H9 (cell line): ENCODE data around the gene B3GNT9. TPM values are rescaled to one million over a fixed set of nuclear protein-coding genes. Genes with fewer than 3 reads are reported as not detected.

Source experiments
- DNase-seq: peaks from one replicate; pipeline ENCODE4 v3.0.0-alpha.2; 2017
- H2AFZ ChIP-seq: one replicate; pipeline ENCODE4 v1.6.1; 2013; ENCODE audit warnings: mild to moderate bottlenecking, low read length, control low read depth, moderate library complexity
- H2AK5ac ChIP-seq: 2 replicates; pipeline ENCODE4 v1.6.1; 2013; ENCODE audit warnings: low read length, control low read depth, mixed read lengths; ENCODE audit not compliant: insufficient read length
- H2BK120ac ChIP-seq: one replicate; pipeline ENCODE4 v1.6.1; 2013; ENCODE audit warnings: low read depth, mild to moderate bottlenecking, low read length, control low read depth, inconsistent platforms; ENCODE audit not compliant: poor library complexity, severe bottlenecking
- H2BK12ac ChIP-seq: 2 replicates; pipeline ENCODE4 v1.6.1; 2013; ENCODE audit warnings: low read length, control low read depth, mixed read lengths, low read depth; ENCODE audit not compliant: insufficient read length
- H2BK15ac ChIP-seq: 2 replicates; pipeline ENCODE4 v1.6.1; 2013; ENCODE audit warnings: low read depth, low read length, control low read depth
- H2BK20ac ChIP-seq: one replicate; pipeline ENCODE4 v1.6.1; 2013; ENCODE audit warnings: low read depth, mild to moderate bottlenecking, low read length, control low read depth, inconsistent platforms; ENCODE audit not compliant: poor library complexity, severe bottlenecking
- H2BK5ac ChIP-seq: 2 replicates; pipeline ENCODE4 v1.6.1; 2013; ENCODE audit warnings: low read length, control low read depth, mixed read lengths; ENCODE audit not compliant: insufficient read length
- H3K14ac ChIP-seq: 2 replicates; pipeline ENCODE4 v1.6.1; 2013; ENCODE audit warnings: low read length, control low read depth; ENCODE audit not compliant: insufficient read depth
- H3K18ac ChIP-seq: 2 replicates; pipeline ENCODE4 v1.6.1; 2013; ENCODE audit warnings: low read depth, mild to moderate bottlenecking, mixed read lengths, low read length, control low read depth; ENCODE audit not compliant: insufficient read length
- H3K23ac ChIP-seq: 2 replicates; pipeline ENCODE4 v1.6.1; 2013; ENCODE audit warnings: low read length, control low read depth, mixed read lengths, low read depth; ENCODE audit not compliant: insufficient read length
- H3K23me2 ChIP-seq: 2 replicates; pipeline ENCODE4 v1.6.1; 2013; ENCODE audit warnings: low read depth, mild to moderate bottlenecking, mixed read lengths, low read length, control low read depth; ENCODE audit not compliant: insufficient read length, poor library complexity, severe bottlenecking
- H3K27ac ChIP-seq: 2 replicates; pipeline ENCODE4 v1.5.1; 2013; ENCODE audit warnings: low read length, control low read depth, mixed read lengths, low read depth; ENCODE audit not compliant: insufficient read length
- H3K27me3 ChIP-seq: 2 replicates; pipeline ENCODE4 v1.6.1; 2013; ENCODE audit warnings: low read length, control low read depth, inconsistent platforms; ENCODE audit not compliant: insufficient read depth
- H3K4ac ChIP-seq: 2 replicates; pipeline ENCODE4 v1.6.1; 2013; ENCODE audit warnings: low read depth, mild to moderate bottlenecking, control low read depth, inconsistent platforms, low read length, moderate library complexity
- H3K4me1 ChIP-seq: 2 replicates; pipeline ENCODE4 v1.6.1; 2013; ENCODE audit warnings: low read length, control low read depth, inconsistent platforms; ENCODE audit not compliant: insufficient read depth
- H3K4me2 ChIP-seq: 2 replicates; pipeline ENCODE4 v1.6.1; 2013; ENCODE audit warnings: low read length, control low read depth, mixed read lengths; ENCODE audit not compliant: insufficient read length, insufficient read depth
- H3K56ac ChIP-seq: 2 replicates; pipeline ENCODE4 v1.6.1; 2013; ENCODE audit warnings: low read depth, mild to moderate bottlenecking, mixed read lengths, low read length, control low read depth; ENCODE audit not compliant: insufficient read length
- H3K79me1 ChIP-seq: 2 replicates; pipeline ENCODE4 v1.6.1; 2013; ENCODE audit warnings: low read depth, mild to moderate bottlenecking, moderate library complexity, low read length, control low read depth, inconsistent platforms; ENCODE audit not compliant: insufficient read depth, poor library complexity, severe bottlenecking
- H3K79me2 ChIP-seq: 2 replicates; pipeline ENCODE4 v1.6.1; 2013; ENCODE audit warnings: low read length, control low read depth, inconsistent platforms; ENCODE audit not compliant: insufficient read depth
- H3K9ac ChIP-seq: 2 replicates; pipeline ENCODE4 v1.6.1; 2013; ENCODE audit warnings: low read length, control low read depth, mixed read lengths; ENCODE audit not compliant: insufficient read length; ENCODE audit errors: extremely low read depth
- H3K9me3 ChIP-seq: one replicate; pipeline ENCODE4 v1.6.1; 2013; ENCODE audit warnings: low read depth, low read length, inconsistent platforms; ENCODE audit not compliant: control insufficient read depth
- H3T11ph ChIP-seq: one replicate; pipeline ENCODE4 v1.6.1; 2013; ENCODE audit warnings: mild to moderate bottlenecking, low read length, control low read depth, inconsistent platforms
- H4K20me1 ChIP-seq: one replicate; pipeline ENCODE4 v1.6.1; 2013; ENCODE audit not compliant: control insufficient read depth, insufficient read length, insufficient read depth
- H4K5ac ChIP-seq: 2 replicates; pipeline ENCODE4 v1.6.1; 2013; ENCODE audit warnings: low read depth, mild to moderate bottlenecking, mixed read lengths, low read length, control low read depth; ENCODE audit not compliant: insufficient read length
- H4K8ac ChIP-seq: replicated peaks from 2 replicates; pipeline ENCODE4 v1.6.1; 2013; ENCODE audit warnings: low read length, control low read depth, mixed read lengths, low read depth; ENCODE audit not compliant: insufficient read length
- H4K91ac ChIP-seq: 2 replicates; pipeline ENCODE4 v1.6.1; 2013; ENCODE audit warnings: low read depth, mild to moderate bottlenecking, moderate library complexity, mixed read lengths, low read length, control low read depth; ENCODE audit not compliant: insufficient read length
- H3K27ac Mint-ChIP-seq, 3 experiments: 2 replicates in 2 of 3; 3 replicates in 1 of 3; pipeline ENCODE4 v1.8.0; 2020 to 2021; ENCODE audit warnings: mixed read lengths in 3 of 3, mild to moderate bottlenecking in 1 of 3, moderate library complexity in 1 of 3
- H3K27me3 Mint-ChIP-seq: 2 replicates; pipeline ENCODE4 v1.8.0; 2021; ENCODE audit warnings: low read depth, mild to moderate bottlenecking, moderate library complexity, mixed read lengths
- H3K36me3 Mint-ChIP-seq, 3 experiments: 2 replicates in 2 of 3; 3 replicates in 1 of 3; pipeline ENCODE4 v1.8.0; 2020 to 2021; ENCODE audit warnings: low read depth in 3 of 3, mixed read lengths in 3 of 3; ENCODE audit not compliant: insufficient read depth in 1 of 3
- H3K4me1 Mint-ChIP-seq, 2 experiments: 2 replicates each; pipeline ENCODE4 v1.8.0; 2020; ENCODE audit warnings: mixed read lengths in 2 of 2
- H3K4me3 Mint-ChIP-seq, 2 experiments: 2 replicates in 1 of 2; 3 replicates in 1 of 2; pipeline ENCODE4 v1.8.0; 2020 to 2021; ENCODE audit warnings: mild to moderate bottlenecking in 2 of 2, mixed read lengths in 2 of 2, moderate library complexity in 1 of 2
- H3K9me3 Mint-ChIP-seq, 2 experiments: 2 replicates in 1 of 2; 3 replicates in 1 of 2; pipeline ENCODE4 v1.8.0; 2020; ENCODE audit warnings: mild to moderate bottlenecking in 2 of 2, mixed read lengths in 2 of 2, moderate library complexity in 1 of 2
- CTCF ChIP-seq: fragments of 200-600 bp; sonication (generic); conservative IDR thresholded peaks from 3 replicates; pipeline ENCODE4 v1.8.0; 2021; ENCODE audit warnings: antibody characterized with exemption, mild to moderate bottlenecking
- WGBS: extraction: QIAGEN DNeasy Blood & Tissue Kit; methylation state at CpG from one replicate; pipeline ENCODE4 v1.1.7; 2013; ENCODE audit warnings: missing lambda C conversion rate, low lambda C conversion rate, mixed read lengths; ENCODE audit not compliant: insufficient read length; ENCODE audit errors: extremely low coverage; 5-methylcytosine and 5-hydroxymethylcytosine counted together
- total RNA-seq: library from RNA; stranded (reverse); gene quantifications from 2 replicates; pipeline ENCODE4 v1.2.1, GENCODE V29; 2021

The B3GNT9 gene
- total RNA-seq, 1 experiment from 2014 or later: 11.2 TPM

GRCh38 chr16:67196881-67197280 is 46.1 kb upstream of the B3GNT9 start:
- Mint-ChIP-seq H3K27ac (no peak overlapping the region), H3K4me3 (no peak overlapping the region; a peak in 2 of 5 replicates), H3K9me3 (no peaks in the 10 kb centered on the region), H3K27me3 (0 out of 2 replicates have a peak, but pooled peaks cover 2% of the 10 kb centered on the region), H3K4me1 (peaks cover 16 to 28% of the 10 kb centered on the region in 2 experiments), H3K36me3 (peaks cover 40 to 73% (median 58%) of the 10 kb centered on the region in 3 experiments)
- no peak overlapping the region for H2AFZ ChIP-seq
- H3K9ac ChIP-seq: no peak overlapping the region
- peaks cover 13% of the 10 kb centered on the region for H3K79me1 ChIP-seq
- no peak overlapping the region for H4K5ac ChIP-seq
- no peak overlapping the region for H3K23ac ChIP-seq
- H3K27me3 ChIP-seq: no peaks in the 10 kb centered on the region
- no peak overlapping the region for H2BK120ac ChIP-seq
- no peak overlapping the region for H4K8ac ChIP-seq
- no peak overlapping the region for H2BK12ac ChIP-seq
- no peak overlapping the region for H3K4me2 ChIP-seq
- TF ChIP-seq CTCF: no peak
- H2BK15ac ChIP-seq: no peak overlapping the region
- H4K91ac ChIP-seq: no peak overlapping the region
- no peak overlapping the region for H3K18ac ChIP-seq
- no peaks in the 10 kb centered on the region for H4K20me1 ChIP-seq
- H3K79me2 ChIP-seq: peaks cover 13% of the 10 kb centered on the region; the same call in 1 of the 2 replicates
- H3K23me2 ChIP-seq: peaks cover 8% of the 10 kb centered on the region
- no peak overlapping the region for H3K56ac ChIP-seq
- H3T11ph ChIP-seq: no peak overlapping the region
- H2BK20ac ChIP-seq: no peak overlapping the region
- no peak overlapping the region for H3K14ac ChIP-seq
- no peak overlapping the region for H2AK5ac ChIP-seq
- H3K4ac ChIP-seq: no peak overlapping the region
- no peak for DNase-seq
- no peak overlapping the region for H3K27ac ChIP-seq
- WGBS: no CpG with 5 or more reads among the region's 1 CpG
- H3K4me1 ChIP-seq: no peaks in the 10 kb centered on the region
- no peak overlapping the region for H2BK5ac ChIP-seq
- no peaks in the 10 kb centered on the region for H3K9me3 ChIP-seq
